Transverse colon (tissue), 4 donors: ENCODE data around the gene CEL. TPM values are rescaled to one million over a fixed set of nuclear protein-coding genes. Genes with fewer than 3 reads are reported as not detected.

ENCODE experiments used
- DNase-seq: peaks from one replicate; pipeline ENCODE4 v3.0.0-alpha.2; 2019
- H3K27ac ChIP-seq, 4 donors: fragments of 200-600 bp; sonication (generic); 2 replicates each; pipeline ENCODE4 v1.5.1; 2016 to 2018; ENCODE audit warnings: inconsistent platforms in 4 of 4
- H3K27me3 ChIP-seq: fragments of 200-600 bp; sonication (generic); 2 replicates; pipeline ENCODE4 v1.5.1; 2017; ENCODE audit warnings: inconsistent platforms
- H3K36me3 ChIP-seq, 4 donors: fragments of 200-600 bp; sonication (generic); 2 replicates each; pipeline ENCODE4 v1.5.1; 2017 to 2019; ENCODE audit warnings: inconsistent platforms in 4 of 4
- H3K4me1 ChIP-seq, 4 donors: fragments of 200-600 bp; sonication (generic); 2 replicates each; pipeline ENCODE4 v1.5.1; 2017 to 2020; ENCODE audit warnings: inconsistent platforms in 4 of 4
- H3K4me3 ChIP-seq, 4 donors: fragments of 200-600 bp; sonication (generic); 1 replicate in 1 of 4; 2 replicates in 3 of 4; pipeline versions ENCODE4 v1.5.1 to v1.6.1; 2017 to 2019; ENCODE audit warnings: inconsistent platforms in 4 of 4
- H3K9me3 ChIP-seq, 2 donors: fragments of 200-600 bp; sonication (generic); 2 replicates each; pipeline ENCODE4 v1.5.1; 2017 to 2019; ENCODE audit warnings: inconsistent platforms in 2 of 2
- CTCF ChIP-seq, 5 experiments: fragments of 200-600 bp in 3 of 5; fragments of 450-650 bp in 2 of 5; sonication (generic) in 3 of 5; IDR thresholded peaks; 1 replicate in 2 of 5; 2 replicates in 3 of 5; pipeline ENCODE4 v1.5.1; 2016 to 2017; ENCODE audit warnings: antibody characterized with exemption in 5 of 5, inconsistent platforms in 3 of 5, mild to moderate bottlenecking in 2 of 5, moderate library complexity in 1 of 5
- EP300 ChIP-seq: sonication (generic); formaldehyde crosslinking; IDR thresholded peaks from one replicate; pipeline ENCODE4 v1.6.1; 2017; ENCODE audit warnings: antibody characterized with exemption, low read depth
- POLR2A ChIP-seq: fragments of 450-650 bp; IDR thresholded peaks from one replicate; pipeline ENCODE4 v1.6.1; 2016; ENCODE audit warnings: antibody characterized with exemption, mild to moderate bottlenecking, moderate library complexity
- POLR2AphosphoS5 ChIP-seq, 3 donors: sonication (generic); formaldehyde crosslinking; IDR thresholded peaks; one replicate each; pipeline ENCODE4 v1.6.1; 2016; ENCODE audit warnings: antibody characterized with exemption in 3 of 3
- WGBS, 2 donors: methylation state at CpG; one replicate each; pipeline ENCODE4 v1.1.5; 2018; ENCODE audit warnings: low coverage in 1 of 2; 5-methylcytosine and 5-hydroxymethylcytosine counted together
- in situ Hi-C, 4 donors: fragments of 200-750 bp; cut with MboI; loops; one replicate each; pipeline versions ENCODE4 v1.15.0 to v1.15.1; 2017; ENCODE audit warnings: low sequenced_read_pairs in 3 of 4, low pct_ligation_motif_present in 1 of 4, low pct_unique_long_range_greater_than_20kb in 1 of 4
- intact Hi-C: fragments of 100-400 bp; cut with DNase I; formaldehyde crosslinking; loops from one replicate; pipeline ENCODE4 v1.15.1; 2023; ENCODE audit warnings: low total_unique reads
- total RNA-seq, 4 donors: library from RNA; depleted of rRNA; stranded (reverse); fragments of >200 nt; gene quantifications; one replicate each; pipeline ENCODE4 v1.1.0, GENCODE V29; 2016

Gene CEL
- total RNA-seq, 4 donors from 2014 or later: 0.27 to 8.6 (median 0.48) TPM; not detected in 1

DNA sequence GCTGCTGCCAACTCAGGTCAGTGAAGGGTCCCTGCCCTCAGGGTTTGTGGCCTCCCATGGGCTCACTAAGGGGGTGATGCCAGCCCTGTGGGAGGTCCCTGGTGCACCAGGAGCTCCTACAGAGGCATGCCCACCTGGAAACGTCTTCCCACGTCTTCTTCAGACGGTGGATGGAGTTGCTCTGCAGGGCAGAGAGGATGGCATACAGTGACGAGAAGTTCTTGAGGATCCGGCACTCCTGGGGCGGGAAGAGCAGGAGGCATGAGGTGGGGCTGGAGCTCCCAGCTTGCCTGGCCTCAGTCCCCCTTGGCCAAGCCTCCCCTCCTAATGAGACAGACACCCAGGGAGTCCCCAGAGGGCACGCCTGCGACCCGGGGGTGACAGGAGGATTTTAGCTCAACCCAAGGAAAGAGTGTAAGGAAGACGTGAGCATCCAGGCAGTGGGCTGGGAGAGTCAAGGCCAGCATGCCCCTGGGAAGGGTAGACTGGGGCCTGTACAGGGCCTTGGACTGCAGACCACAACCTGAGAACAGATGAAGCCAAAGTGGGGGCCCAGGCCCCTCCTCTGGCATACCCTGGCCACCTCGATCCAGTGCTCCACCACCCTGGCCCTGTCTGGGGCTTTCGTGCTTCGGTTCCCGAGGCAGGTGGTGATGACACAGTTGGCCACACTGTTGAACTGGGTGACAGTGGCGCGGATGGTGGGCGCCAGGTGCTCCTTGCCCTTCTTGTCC, 44.9 kb downstream of the CEL start:
- Histone ChIP-seq H3K9me3 (no peaks in the 10 kb centered on the region), H3K4me3 (no peak overlapping the region), H3K27ac (no peak overlapping the region), H3K36me3 (peaks cover 0 to 72% (median 21%) of the 10 kb centered on the region in 4 donors), H3K4me1 (peaks cover 0 to 7% (median 0%) of the 10 kb centered on the region in 4 donors), H3K27me3 (no peaks in the 10 kb centered on the region)
- intact Hi-C loops (no loop called here), in situ Hi-C loops (no loop called here)
- 94% methylated on average over 17 of the region's 17 CpGs; no CpG with 5 or more reads in 1 of the 2 donors for WGBS, 2 donors
- no peak for DNase-seq
- no peak for TF ChIP-seq EP300
- TF ChIP-seq POLR2A: no peak
- no peak for TF ChIP-seq CTCF (IDR thresholded peaks at IDR 0.05)

DNA sequence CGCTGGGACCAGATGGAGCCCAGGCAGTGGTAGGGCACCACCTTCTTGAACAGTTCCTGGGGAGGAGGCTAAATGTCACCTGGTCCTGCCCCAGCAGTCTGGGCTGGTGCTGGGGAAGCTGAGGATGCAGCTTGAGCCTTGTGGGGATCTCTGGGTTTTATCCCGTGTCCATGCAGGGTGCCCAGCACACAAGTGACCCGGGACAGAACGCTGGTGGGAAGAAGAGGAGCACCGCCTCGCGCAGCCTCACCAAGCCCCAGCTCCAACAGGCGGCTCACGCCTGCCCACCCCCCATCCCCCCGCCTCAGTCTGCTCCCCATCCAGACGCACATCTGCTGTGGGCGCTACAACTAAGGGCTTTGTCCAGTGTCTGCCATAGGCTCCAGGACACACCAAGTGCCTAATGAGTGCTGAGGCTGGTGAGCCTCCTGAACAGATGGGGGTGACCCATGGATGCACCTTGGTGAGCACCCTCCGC, 45.5 kb downstream of the CEL start:
- H3K36me3 ChIP-seq: peaks cover 0 to 66% (median 17%) of the 10 kb centered on the region in 4 donors
- peaks cover 0 to 7% (median under 1%) of the 10 kb centered on the region in 4 donors for H3K4me1 ChIP-seq
- TF ChIP-seq POLR2AphosphoS5 (IDR thresholded peaks at IDR 0.05) (no peak), CTCF (IDR thresholded peaks at IDR 0.05) (no peak), EP300 (no peak), POLR2A (no peak)
- H3K27me3 ChIP-seq: no peaks in the 10 kb centered on the region
- intact Hi-C loops (no loop called here), in situ Hi-C loops (no loop called here)
- H3K9me3 ChIP-seq: no peaks in the 10 kb centered on the region
- DNase-seq: no peak
- H3K4me3 ChIP-seq: no peak overlapping the region
- WGBS, 2 donors: 91% methylated on average over 13 of the region's 13 CpGs; no CpG with 5 or more reads in 1 of the 2 donors
- no peak overlapping the region for H3K27ac ChIP-seq

GRCh38 chr9:133107961-133108793, 46.4 kb downstream of the CEL start:
- Histone ChIP-seq H3K4me1 (peaks cover 4 to 13% (median 9%) of the 10 kb centered on the region in 4 donors), H3K36me3 (peaks cover 0 to 60% (median 17%) of the 10 kb centered on the region in 4 donors), H3K4me3 (no peak overlapping the region), H3K27me3 (no peaks in the 10 kb centered on the region), H3K9me3 (no peaks in the 10 kb centered on the region), H3K27ac (no peak overlapping the region)
- intact Hi-C loops (no loop called here), in situ Hi-C loops (no loop called here)
- DNase-seq: no peak
- WGBS, 2 donors: 96% methylated on average over 17 of the region's 18 CpGs; no CpG with 5 or more reads in 1 of the 2 donors
- TF ChIP-seq POLR2AphosphoS5 (IDR thresholded peaks at IDR 0.05): no peak
- TF ChIP-seq EP300: no peak
- TF ChIP-seq POLR2A: no peak
- TF ChIP-seq CTCF (IDR thresholded peaks at IDR 0.05): no peak
